T-helper 2 cell (primary cell): ENCODE measurements around the gene KRT39.

Source experiments
- DNase-seq, 5 experiments: peaks; one replicate each; pipeline versions ENCODE4 v3.0.0 to v3.0.0-alpha.2; 2012 to 2022

Gene KRT39

DNA sequence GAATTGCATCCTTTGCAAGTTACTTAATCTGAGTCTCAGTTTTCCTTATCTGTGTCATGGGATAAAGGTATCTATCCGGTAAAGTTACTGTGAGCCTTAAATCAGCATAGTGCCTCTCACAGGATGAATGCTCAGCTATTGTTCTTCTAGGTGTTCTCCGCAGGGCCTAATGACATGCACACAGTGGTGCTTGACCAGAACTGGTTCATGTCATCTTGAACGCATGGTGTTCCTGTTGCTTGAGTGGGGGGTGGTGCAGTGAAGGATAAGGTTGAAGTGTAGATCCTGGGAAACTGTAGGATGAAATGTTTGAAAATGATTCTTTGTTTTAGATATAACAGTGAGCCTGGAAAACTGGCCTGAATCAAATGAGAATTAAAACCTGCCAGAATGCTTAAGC, 13.4 kb upstream of the KRT39 start:
- no peak for DNase-seq

DNA sequence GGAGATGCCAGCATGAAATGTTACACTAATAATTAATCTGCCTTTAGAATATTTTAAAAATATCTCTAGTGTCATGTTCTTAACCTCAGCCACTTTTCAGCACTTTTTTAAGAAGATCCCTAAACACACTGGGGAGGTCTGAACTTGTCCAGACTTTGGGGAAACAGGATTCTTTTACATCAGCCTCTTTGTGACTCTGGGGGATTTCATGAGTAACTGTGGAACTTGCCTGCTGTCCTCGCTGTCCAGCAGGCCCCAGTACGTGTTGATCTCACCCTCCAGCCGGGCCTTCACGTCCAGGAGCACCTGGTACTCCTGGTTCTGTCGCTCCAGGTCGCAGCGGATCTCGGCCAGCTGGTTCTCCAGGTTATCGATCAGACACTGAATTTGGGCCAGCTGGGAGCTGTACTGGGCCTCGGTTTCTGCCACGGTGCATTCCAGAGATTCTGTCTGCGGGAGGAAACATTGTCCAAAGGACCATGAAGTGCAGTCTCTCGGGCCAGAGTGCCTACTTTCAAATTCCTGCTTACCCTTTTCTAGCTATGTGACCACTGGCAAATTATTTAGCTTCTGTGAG, 11.9 kb upstream of the KRT39 start:
- DNase-seq = no peak

DNA sequence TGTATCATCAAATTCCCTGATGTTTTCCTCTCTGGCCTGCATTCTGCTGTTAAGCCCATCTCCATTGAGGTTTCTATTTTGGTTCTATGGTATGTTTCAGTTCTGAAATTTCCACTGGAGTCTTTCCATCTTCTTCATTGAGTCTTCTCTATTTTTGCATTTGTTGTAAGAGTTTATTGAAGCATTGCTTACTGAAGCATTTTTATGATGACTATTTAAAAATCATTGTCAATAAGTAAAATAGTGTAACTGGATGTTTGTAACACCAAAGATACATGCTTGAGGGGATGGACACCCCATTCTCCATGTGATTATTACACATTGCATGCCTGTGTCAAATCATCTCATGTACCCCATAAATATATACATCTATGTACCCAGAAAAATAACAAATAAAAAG, 8.8 kb upstream of the KRT39 start:
- no peak for DNase-seq

DNA sequence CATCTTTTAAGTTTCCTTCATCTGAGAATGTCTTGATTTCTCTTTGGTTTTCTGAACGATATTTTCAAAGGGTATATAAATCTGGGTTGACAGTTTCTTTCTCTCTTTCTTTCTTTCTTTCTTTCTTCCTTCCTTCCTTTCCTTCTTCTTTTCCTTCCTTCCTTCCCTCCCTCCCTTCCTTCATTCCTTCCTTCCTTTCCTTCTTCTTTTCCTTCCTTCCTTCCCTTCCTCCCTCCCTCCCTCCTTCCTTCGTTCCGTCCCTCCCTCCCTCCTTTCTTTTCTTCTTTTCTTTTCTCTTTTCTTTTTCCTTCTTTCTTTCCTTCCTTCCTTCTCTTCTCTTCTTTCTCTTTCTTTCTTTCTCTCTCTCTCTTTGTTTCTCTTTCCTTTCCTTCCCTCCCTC, 7.6 kb upstream of the KRT39 start:
- no peak for DNase-seq

DNA sequence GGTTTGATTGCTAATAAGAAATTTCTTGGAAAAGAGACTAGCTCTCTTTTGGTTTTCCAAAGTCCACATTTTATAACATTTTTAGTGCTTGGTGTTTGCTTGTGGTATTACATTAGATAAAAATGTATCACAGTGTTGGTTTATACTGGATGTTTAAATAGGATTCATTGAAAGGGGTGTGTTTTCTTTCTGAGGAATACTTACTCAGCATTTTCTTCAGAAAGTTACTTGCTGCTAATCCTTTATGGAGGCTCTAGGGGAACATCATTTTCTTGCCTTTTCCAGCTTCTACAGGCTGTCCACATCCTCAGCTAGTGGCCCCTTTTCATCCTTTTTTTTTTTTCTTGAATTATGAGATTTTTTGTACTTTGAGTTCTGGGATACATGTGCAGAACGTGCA, 834 bp upstream of the KRT39 start:
- no peak for DNase-seq

DNA sequence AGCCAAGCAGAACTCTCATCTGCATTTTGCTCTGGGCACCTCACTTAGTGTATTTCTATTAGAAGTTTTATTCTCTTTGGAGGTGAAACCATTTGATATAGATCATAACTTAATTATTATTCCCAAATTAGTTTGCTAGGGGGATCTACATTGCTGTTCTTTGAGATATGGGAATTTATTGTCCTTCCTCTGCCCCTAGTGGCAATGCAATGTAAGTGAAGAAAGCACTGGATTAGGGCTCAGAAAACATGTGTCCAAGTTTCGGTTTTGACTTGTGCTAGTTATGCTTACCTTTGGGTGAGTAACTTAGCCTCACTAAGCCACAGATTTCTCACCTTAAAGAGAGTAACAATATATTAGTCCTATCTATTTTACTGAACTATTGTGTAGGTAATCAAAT, 2.9 kb downstream of the KRT39 start:
- peak in 1 of 5 experiments; percentile 24 for DNase-seq

DNA sequence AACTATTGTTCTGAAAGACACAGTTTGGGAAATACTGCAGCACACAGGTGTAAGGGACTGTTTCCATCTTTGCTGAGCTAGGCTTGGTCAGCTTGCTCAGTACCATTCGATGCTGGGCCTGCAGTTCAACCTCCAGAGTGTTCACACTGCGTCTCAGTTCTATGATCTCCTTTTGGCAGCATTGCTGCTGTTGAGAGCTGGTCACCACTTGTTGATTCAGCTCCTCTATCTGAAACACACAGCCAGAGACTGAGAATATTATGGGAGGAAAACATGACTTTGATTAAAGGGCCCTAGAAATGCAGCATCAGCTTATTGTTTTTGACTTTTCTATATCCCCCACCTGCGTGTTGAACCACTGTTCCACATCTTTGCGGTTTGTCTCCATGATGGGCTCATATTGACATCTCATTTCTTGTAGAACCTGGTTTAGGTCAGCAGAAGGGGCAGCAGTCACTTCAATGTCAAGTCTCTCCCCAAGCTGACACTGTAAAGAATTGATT, 4.6 kb downstream of the KRT39 start:
- no peak for DNase-seq

DNA sequence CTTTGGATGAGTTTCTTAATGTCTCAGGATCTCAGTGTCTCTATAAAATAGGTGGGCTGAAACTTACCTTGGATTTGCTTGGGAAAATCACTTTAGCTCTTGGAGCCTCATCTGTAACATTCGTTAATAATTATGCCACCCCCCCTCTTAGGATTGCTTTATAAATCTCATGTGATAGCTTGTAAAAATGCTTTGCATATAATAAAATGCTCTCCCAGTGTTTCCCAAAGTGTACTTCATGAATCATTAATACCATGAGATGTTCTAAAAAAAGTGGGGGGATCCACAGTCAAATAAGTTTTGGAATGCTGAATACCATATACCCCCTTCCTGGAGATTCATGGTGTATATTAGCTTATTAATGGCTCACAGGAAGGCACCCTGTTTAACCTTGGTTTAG, 5.2 kb downstream of the KRT39 start:
- no peak for DNase-seq

DNA sequence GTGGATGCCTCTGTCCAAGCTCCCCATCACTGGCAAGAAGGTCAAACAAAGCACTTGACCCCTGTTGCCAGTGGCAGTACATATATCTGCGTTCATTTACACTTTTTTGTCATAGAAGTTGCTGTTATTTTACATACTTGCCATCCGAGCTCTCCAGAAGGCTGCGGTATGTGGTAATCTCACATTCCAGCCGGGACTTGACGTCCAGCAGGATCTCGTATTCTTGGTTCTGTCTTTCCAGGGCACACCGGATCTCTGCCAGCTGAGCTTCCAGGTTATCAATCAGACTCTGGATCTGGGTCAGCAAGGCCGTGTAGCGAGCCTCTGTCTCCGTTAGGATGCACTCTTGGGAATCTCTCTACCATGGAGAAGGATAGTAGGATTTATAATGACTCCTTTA, 6.6 kb downstream of the KRT39 start:
- DNase-seq = no peak

DNA sequence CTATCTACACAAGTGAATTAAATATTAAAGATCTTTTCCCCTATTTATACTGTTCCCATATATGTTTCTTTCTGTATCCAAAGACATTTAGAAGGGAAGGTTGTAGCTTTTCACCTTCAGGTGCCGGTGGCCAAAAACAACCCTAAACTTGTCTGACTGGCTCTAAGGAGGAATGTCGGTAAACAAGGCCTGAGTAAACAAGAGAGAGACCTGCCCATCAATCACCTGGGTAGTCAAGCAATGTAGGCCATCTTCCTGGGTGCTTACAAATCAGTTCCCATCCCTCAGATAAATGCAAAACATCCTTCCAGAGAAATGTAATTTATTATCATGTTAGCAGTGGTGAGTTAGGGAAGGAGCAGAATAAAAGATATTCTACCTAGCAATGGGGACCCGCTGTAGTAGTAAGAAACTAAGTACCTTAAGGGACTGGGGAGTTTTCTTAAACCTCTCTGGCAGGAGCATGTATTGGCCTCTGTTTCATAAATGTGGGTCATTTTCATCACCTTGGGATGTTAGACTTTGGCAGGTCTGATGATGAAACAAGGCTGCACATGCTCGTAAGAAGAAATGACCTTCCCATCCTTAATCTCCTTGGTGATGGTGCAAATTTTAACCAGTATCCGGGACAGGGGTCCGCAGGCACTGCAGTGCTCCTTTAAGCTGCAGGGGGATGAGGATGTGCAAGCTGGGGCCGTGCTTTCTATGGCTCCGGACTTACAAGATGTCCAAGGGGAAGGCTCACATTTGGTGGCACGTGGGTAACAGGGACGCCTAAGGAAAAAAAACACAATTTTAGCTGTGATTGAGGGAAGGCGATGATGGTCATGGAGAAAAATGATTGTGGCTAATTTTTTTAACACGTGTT, 8.4 kb downstream of the KRT39 start:
- DNase-seq = no peak

DNA sequence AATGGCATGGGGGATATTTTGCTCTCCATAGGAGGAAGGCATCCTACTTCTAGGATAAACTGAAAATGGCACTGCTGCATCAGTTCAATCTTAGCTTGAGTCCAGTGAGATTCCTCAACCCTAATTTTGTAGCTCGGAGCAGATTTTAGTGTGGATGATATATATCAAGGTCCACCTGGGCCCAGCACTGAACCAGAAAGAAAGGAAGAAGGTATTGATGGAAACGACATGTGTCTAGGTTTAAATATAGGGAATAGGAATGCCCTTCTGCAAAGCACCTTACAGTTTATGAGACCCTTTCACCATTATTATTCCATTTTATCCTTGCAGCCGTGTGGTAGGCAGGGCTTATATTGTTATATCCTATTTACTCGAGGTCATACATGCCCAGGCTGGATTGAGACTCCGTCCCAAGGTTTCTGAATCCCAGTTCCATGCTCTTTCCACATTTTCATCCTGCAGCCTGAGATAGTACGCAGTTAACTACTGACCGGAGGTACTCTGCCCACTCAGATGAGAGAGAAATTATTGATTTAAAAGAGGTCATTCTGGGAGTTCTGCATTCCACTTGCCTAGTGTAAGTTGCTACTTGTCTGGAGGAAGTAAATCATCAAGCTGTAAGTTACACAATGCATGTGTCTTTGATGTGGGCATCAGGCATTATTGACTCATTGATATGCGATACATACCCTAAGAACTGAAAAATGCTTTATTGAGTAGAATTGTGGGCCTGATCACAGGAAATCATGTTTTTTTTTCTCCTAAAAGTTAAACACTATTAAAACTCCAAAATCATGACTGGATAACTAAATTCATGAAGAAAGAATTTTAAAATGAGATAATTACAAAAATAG, 10.1 kb downstream of the KRT39 start:
- DNase-seq = no peak

DNA sequence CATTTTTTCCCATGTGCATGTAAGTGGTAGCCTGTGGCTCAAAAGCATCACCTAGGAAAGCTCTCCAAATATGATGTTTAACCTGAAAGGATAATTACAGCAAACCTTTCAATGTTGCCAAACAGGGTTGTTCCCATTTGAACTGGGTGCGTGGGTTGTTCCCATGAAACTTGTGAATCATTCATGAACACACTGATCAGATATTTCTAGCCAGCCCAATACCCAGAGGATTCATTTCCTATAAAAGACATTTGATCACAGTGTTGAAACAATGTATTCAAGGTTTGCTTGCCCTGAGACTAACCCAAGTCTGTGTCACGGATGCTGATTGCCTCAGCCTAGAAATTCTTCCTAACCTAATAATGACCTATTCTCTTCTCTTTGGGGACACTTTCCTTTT, 12.9 kb downstream of the KRT39 start:
- no peak for DNase-seq

DNA sequence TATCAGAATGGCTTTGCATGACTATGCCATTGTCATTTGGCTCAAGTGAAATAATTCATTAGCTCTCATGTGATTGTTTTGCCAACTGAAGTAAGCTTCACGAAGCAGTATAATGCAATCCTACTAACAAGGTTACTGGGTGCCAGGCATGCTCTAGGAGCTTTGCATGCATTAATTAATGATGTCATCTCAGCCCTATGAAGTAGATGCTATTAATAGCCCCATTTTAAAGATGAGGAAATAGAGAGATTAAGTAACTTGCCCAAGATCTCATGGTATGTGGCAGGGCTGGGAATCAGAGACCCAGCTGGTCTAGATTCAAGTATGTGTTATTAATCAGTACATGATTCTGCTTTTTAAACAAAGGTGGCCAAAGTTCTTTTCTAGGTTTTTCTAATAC, 14.1 kb downstream of the KRT39 start:
- no peak for DNase-seq

DNA sequence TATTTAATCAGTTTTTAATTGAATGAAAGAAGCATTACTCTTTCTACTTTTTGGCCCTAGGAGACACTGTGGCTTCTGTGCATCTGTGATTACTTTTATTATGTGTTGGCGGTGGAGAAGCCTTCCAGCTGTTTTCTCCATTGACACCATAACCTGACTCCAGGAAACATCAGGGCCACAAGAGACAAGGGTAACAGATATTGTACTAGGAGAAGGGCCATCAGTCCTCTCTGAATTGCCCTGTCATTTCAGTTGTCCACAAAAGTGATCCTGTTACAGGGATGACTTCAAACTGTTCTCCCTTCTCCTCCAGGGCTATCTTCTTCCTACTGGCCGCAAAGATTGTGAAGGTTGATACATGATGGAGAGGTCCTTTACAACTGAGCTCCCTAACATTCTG, 14.6 kb downstream of the KRT39 start:
- DNase-seq = no peak

DNA sequence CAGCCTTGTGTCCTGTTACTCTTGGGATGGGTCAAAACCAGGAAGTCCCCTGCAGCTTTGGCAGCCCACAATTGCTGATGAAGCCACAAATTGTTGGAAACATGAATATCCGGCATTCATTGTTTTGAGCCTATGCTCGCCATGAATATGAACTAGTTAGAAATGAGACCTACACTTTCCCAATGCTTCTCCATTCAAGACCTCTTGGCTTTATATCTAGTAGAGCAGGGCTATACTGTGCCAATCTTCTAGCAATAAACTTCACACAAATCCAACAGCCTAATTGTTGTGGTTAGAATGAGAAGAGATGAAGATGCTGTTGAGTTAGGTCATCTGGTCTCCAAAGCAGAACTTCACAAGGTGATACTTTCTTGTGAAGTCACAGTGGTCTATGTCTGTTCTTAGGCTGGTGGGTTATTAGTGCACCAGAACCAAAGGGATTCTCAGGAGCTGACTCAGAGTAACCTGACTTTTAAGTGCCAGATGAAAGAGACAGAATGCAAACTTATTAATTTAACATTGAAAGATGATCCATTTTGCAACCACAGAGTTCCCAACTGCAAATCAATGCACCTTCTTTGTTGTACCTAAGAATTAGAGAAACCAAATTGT, 15.6 kb downstream of the KRT39 start:
- DNase-seq = no peak

DNA sequence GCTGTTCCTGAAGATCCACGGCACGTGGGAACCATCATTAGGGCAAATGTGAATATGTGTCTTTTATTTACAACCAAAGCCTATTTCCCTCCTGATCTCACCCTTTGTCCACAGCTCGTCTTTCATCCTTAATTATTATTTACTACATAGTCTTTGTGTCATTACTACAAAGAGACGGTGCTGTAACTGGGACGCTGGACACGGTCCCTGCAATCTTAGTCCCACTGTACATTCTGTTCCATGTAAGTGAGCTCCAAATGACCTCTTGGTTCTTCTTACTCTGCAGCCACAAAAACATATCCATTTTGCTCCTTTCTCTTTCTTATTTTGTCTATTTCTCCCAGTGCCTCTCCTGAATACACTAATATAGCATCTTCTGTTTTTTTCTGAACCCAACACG, 16.6 kb downstream of the KRT39 start:
- no peak for DNase-seq

DNA sequence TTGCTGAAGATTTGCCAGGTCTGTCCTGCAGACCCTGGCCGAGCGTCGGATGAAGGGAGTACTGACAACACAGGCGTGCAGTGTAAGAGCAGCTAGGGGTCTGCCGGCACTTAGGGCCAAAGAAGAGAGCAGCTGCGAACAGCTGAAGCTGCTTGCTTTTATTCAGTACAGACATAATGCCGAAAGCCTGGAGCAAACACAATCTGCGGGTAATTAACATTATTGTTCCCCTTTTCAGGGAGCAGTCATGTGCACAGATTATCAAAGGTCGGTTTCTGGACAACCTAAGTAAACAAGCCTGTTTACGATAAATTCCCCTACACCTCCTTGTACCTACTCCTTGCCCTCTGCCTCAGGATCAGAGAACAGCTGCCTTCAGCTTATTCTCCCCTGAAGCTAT, 17.3 kb downstream of the KRT39 start:
- DNase-seq = no peak

DNA sequence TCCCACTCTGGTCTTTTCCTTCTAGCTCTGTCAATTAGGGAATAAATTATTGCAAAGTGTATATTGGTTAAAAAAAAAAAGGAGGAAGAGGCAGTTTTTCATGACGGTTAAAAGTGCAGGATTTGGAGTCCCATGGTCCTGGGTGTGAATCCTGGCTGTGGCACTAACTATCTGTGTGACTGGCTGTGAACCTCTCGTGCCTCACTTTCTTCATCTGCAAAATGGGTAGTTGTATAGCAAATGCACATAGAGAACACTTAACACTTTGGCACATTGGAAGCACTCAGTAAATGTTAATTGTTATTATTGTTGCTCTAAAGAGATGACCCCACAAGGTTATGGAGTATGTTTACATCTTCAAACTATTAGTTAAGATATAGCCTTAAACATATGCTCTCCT, 18.8 kb downstream of the KRT39 start:
- no peak for DNase-seq

DNA sequence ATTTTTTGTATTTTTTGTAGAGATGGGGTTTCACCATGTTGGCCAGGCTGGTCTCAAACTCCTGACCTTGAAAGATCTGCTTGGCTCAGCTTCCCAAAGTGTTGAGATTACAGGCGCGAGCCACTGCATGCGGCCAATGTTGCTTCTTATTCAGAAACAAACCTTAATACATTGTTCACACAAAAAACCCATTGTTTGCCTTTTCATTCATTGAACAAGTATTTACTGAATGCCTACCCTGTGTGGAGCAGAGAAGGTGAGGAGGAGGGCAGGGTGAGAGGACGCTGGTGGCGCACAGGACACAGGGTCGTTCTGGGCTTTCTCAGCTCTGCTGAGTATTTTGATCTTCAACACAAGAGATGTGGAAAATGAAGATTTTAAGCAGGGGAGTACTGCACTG, 21.3 kb downstream of the KRT39 start:
- DNase-seq = no peak

DNA sequence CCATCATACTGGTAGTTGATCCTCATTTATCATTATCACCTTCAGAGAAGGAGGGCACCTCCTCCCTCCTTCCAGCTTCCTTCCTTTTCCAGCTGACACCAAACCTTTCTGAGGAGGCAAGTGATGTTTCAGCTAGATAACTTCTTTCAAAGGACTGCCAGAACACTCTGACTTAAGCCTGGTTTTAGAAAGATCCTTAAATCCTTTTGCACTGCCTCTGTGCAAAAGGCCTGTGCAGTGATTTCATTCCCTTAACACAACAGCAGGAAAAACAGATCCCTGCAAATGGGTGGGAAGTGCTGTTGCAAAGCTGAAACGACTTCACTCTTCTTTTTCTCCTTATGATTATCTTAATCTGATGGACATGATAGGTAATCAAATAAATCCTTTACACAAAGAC, 22.2 kb downstream of the KRT39 start:
- no peak for DNase-seq

DNA sequence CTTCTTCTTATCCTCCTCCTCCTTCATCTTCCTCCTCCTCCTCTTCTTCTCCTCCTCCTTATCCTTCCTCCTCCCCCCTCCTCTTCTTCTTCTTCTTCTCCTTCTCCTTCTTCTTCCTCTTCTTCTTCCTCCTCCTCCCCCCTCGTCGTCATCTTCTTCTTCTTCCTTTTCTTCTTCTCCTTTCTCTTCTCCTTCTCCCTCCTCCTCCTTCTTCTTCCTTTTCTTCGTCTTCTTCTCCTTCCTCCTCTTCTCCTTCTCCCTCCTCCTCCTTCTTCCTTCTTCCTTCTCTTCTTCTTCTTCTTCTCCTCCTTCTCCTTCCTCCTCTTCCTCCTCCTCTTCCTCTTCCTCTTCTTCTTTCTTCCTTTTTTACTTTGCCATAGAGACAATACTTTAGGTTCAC, 24.2 kb downstream of the KRT39 start:
- no peak for DNase-seq

DNA sequence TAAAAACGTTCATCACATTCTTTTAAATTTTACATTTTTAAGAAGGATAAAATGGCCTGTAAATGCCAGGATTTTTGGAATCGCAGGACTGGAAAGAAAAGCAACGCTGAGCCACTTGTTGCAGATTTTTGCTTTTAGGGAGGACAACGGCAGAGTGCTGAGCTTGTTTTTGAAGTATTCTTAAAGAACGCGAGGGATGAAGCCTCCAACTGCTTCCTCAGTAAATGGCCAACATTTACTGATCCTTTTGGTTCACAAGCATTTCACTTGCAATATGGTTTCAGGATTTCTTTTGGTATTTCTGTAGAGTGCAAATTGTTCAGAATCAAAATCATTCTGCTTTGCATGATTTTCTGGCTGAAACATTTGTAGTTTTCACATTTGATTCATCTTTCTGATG, 26.5 kb downstream of the KRT39 start:
- no peak for DNase-seq

DNA sequence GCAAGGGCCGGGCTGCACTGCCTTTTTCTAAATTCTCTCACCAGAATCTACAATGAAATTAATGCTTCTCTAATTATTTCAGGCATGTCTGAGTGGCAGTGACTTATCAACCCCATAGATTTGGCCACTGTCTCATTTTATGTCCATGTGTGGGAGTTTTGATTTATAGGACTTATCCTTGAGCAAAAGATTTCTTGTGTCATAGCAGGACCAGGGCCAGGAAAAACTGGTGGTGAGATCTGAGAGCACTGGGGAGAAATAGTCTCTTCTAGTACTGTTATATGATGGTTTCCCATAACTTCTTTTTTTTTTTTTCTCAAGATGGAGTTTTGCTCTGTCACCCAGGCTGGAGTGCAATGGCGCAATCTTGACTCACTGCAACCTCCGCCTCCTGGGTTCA, 27.8 kb downstream of the KRT39 start:
- no peak for DNase-seq
